ENCODE measurements around the gene MRPS27. TPM values are rescaled to one million over a fixed set of nuclear protein-coding genes. Genes with fewer than 3 reads are reported as not detected.
"Not testable (repeated sequence)": the region's sequence is repeated elsewhere in the genome, so short reads cannot be mapped to it uniquely, and the experiment has no call there.

The MRPS27 gene
- total RNA-seq, 4 donors from 2014 or later: 48.7 to 63.7 (median 51.9) TPM

GRCh38 chr5:72328172-72328571, 8.1 kb upstream of the MRPS27 start:
- peaks cover 46% of the 10 kb centered on the region for H3K36me3 ChIP-seq
- no peak overlapping the region for H3K27ac ChIP-seq
- DNase-seq (ENCODE audit: low spot score in 2 of 2): no peak
- TF ChIP-seq CTCF (IDR thresholded peaks at IDR 0.05): no peak
- TF ChIP-seq POLR2AphosphoS5 (IDR thresholded peaks at IDR 0.05): no peak
- no peak for TF ChIP-seq POLR2A (IDR thresholded peaks at IDR 0.05)
- no peak for TF ChIP-seq EP300 (IDR thresholded peaks at IDR 0.05)
- H3K27me3 ChIP-seq: no peaks in the 10 kb centered on the region
- H3K4me3 ChIP-seq: no peak overlapping the region
- no peaks in the 10 kb centered on the region for H3K9me3 ChIP-seq
- no peaks in the 10 kb centered on the region for H3K4me1 ChIP-seq

- H3K36me3 ChIP-seq: peaks cover 42% of the 10 kb centered on the region
- no peak for DNase-seq (ENCODE audit: low spot score in 2 of 2)
- H3K27ac ChIP-seq: no peak overlapping the region
- H3K27me3 ChIP-seq: no peaks in the 10 kb centered on the region
- WGBS: 74% methylated on average over 2 of the region's 2 CpGs
- peaks cover 1% of the 10 kb centered on the region for H3K4me1 ChIP-seq
- no peak overlapping the region for H3K4me3 ChIP-seq
- no peak for TF ChIP-seq POLR2A (IDR thresholded peaks at IDR 0.05)
- TF ChIP-seq EP300 (IDR thresholded peaks at IDR 0.05): no peak
- TF ChIP-seq POLR2AphosphoS5 (IDR thresholded peaks at IDR 0.05): no peak
- TF ChIP-seq CTCF (IDR thresholded peaks at IDR 0.05): no peak
- no peaks in the 10 kb centered on the region for H3K9me3 ChIP-seq
These were observed 6.2 kb upstream of the MRPS27 start for GRCh38 chr5:72326306-72326649.

GRCh38 chr5:72325566-72326305, 5.7 kb upstream of the MRPS27 start:
- Histone ChIP-seq H3K4me3 (no peak overlapping the region), H3K27me3 (no peaks in the 10 kb centered on the region), H3K4me1 (peaks cover 7% of the 10 kb centered on the region), H3K9me3 (no peaks in the 10 kb centered on the region), H3K27ac (no peak overlapping the region), H3K36me3 (peaks cover 37% of the 10 kb centered on the region)
- no peak for DNase-seq (ENCODE audit: low spot score in 2 of 2)
- WGBS: 66% methylated on average over 4 of the region's 4 CpGs
- TF ChIP-seq POLR2A (IDR thresholded peaks at IDR 0.05) (no peak), POLR2AphosphoS5 (IDR thresholded peaks at IDR 0.05) (no peak), EP300 (IDR thresholded peaks at IDR 0.05) (no peak), CTCF (IDR thresholded peaks at IDR 0.05) (no peak)

GRCh38 chr5:72324189-72324825, 4.3 kb upstream of the MRPS27 start:
- Histone ChIP-seq H3K27me3 (no peaks in the 10 kb centered on the region), H3K27ac (no peak overlapping the region), H3K36me3 (peaks cover 28% of the 10 kb centered on the region), H3K9me3 (no peaks in the 10 kb centered on the region), H3K4me3 (no peak overlapping the region), H3K4me1 (peaks cover 13% of the 10 kb centered on the region)
- WGBS: 72% methylated on average over 5 of the region's 5 CpGs
- TF ChIP-seq EP300 (IDR thresholded peaks at IDR 0.05) (no peak), POLR2A (IDR thresholded peaks at IDR 0.05) (no peak), POLR2AphosphoS5 (IDR thresholded peaks at IDR 0.05) (no peak), CTCF (IDR thresholded peaks at IDR 0.05) (no peak)
- no peak for DNase-seq (ENCODE audit: low spot score in 2 of 2)

- H3K36me3 ChIP-seq; H3K27me3 ChIP-seq; DNase-seq (ENCODE audit: low spot score in 2 of 2); H3K9me3 ChIP-seq: not testable (repeated sequence)
- WGBS: 8% methylated on average over 28 of the region's 28 CpGs
- H3K27ac ChIP-seq: peak overlapping the region; percentile 82
- H3K4me3 ChIP-seq: peak overlapping the region; percentile 91
- peaks cover 24% of the 10 kb centered on the region for H3K4me1 ChIP-seq
These were observed 535 bp downstream of the MRPS27 start for GRCh38 chr5:72319435-72319975.
